GM23338 (cell line): ENCODE measurements around the gene CFAP57. TPM values are rescaled to one million over a fixed set of nuclear protein-coding genes. Genes with fewer than 3 reads are reported as not detected.

Experiments used
- ATAC-seq: fragments of 200-7000 bp; cut with Tn5 transposase; 3 replicates; pipeline ENCODE4 v1.9.1; 2020
- DNase-seq: peaks from one replicate; pipeline ENCODE4 v3.0.0-alpha.2; 2015; ENCODE audit warnings: low spot score
- H2AFZ ChIP-seq: fragments of 200-600 bp; sonication (generic); 2 replicates; pipeline ENCODE4 v1.8.0; 2016; ENCODE audit warnings: antibody characterized with exemption, mild to moderate bottlenecking, moderate library complexity
- H3F3A ChIP-seq: fragments of 200-600 bp; sonication (generic); replicated peaks from 2 replicates; pipeline ENCODE4 v1.8.0; 2017; ENCODE audit warnings: antibody characterized with exemption, mixed run types, low read depth
- H3K27ac ChIP-seq: fragments of 200-600 bp; sonication (generic); 2 replicates; pipeline ENCODE4 v1.6.1; 2016; ENCODE audit warnings: low read depth
- H3K27me3 ChIP-seq: fragments of 200-600 bp; sonication (generic); 2 replicates; pipeline ENCODE4 v1.8.0; 2016; ENCODE audit warnings: mild to moderate bottlenecking, mixed run types, moderate library complexity; ENCODE audit not compliant: insufficient read depth
- H3K36me3 ChIP-seq: fragments of 200-600 bp; sonication (generic); 2 replicates; pipeline ENCODE4 v1.8.0; 2016; ENCODE audit warnings: mild to moderate bottlenecking; ENCODE audit not compliant: insufficient read depth
- H3K4me1 ChIP-seq: fragments of 200-600 bp; sonication (generic); 2 replicates; pipeline ENCODE4 v1.8.0; 2016; ENCODE audit warnings: mild to moderate bottlenecking, moderate library complexity; ENCODE audit not compliant: insufficient read depth
- H3K4me2 ChIP-seq: fragments of 200-600 bp; sonication (generic); 2 replicates; pipeline ENCODE4 v1.7.1; 2017; ENCODE audit warnings: mixed run types
- H3K4me3 ChIP-seq: fragments of 200-600 bp; sonication (generic); 2 replicates; pipeline ENCODE4 v1.6.1; 2016; ENCODE audit warnings: mixed run types
- H3K79me2 ChIP-seq: fragments of 200-600 bp; sonication (generic); replicated peaks from 2 replicates; pipeline ENCODE4 v1.8.0; 2017; ENCODE audit warnings: mild to moderate bottlenecking; ENCODE audit not compliant: insufficient read depth
- H3K9me2 ChIP-seq: fragments of 200-600 bp; sonication (generic); 2 replicates; pipeline ENCODE4 v1.8.0; 2017; ENCODE audit not compliant: insufficient read depth
- H4K20me1 ChIP-seq: fragments of 200-600 bp; sonication (generic); replicated peaks from 2 replicates; pipeline ENCODE4 v1.8.0; 2017; ENCODE audit warnings: mild to moderate bottlenecking; ENCODE audit not compliant: insufficient read depth
- H3K27ac Mint-ChIP-seq: 2 replicates; pipeline ENCODE4 v1.8.0; 2020; ENCODE audit warnings: inconsistent platforms, mild to moderate bottlenecking, moderate library complexity, mixed read lengths
- H3K27me3 Mint-ChIP-seq: 3 replicates; pipeline ENCODE4 v1.8.0; 2022; ENCODE audit warnings: low read depth, mild to moderate bottlenecking, moderate library complexity, mixed read lengths, inconsistent platforms; ENCODE audit not compliant: insufficient read depth, poor library complexity
- H3K36me3 Mint-ChIP-seq: 3 replicates; pipeline ENCODE4 v1.8.0; 2021; ENCODE audit warnings: low read depth, mild to moderate bottlenecking, inconsistent platforms, moderate library complexity, mixed read lengths
- H3K4me1 Mint-ChIP-seq: 3 replicates; pipeline ENCODE4 v1.8.0; 2020; ENCODE audit warnings: mild to moderate bottlenecking, inconsistent platforms, mixed read lengths
- H3K4me3 Mint-ChIP-seq: 3 replicates; pipeline ENCODE4 v1.8.0; 2021; ENCODE audit warnings: moderate library complexity, mild to moderate bottlenecking, inconsistent platforms, mixed read lengths
- H3K9me3 Mint-ChIP-seq: 3 replicates; pipeline ENCODE4 v1.8.0; 2020; ENCODE audit warnings: moderate library complexity, mild to moderate bottlenecking, inconsistent platforms, mixed read lengths
- EZH2 ChIP-seq: fragments of 200-600 bp; sonication (generic); IDR thresholded peaks from one replicate; pipeline ENCODE4 v1.8.0; 2017; ENCODE audit warnings: antibody characterized with exemption, mild to moderate bottlenecking, low read depth; ENCODE audit not compliant: unreplicated experiment
- EZH2phosphoT487 ChIP-seq: fragments of 200-600 bp; sonication (generic); IDR thresholded peaks from one replicate; pipeline ENCODE4 v1.8.1; 2018; ENCODE audit warnings: antibody characterized with exemption; ENCODE audit not compliant: unreplicated experiment
- JUNB ChIP-seq: IDR thresholded peaks from one replicate; pipeline ENCODE4 v1.6.1; 2016; ENCODE audit warnings: antibody characterized with exemption; ENCODE audit not compliant: unreplicated experiment
- NANOG ChIP-seq: IDR thresholded peaks from 2 replicates; pipeline ENCODE4 v1.6.1; 2016; ENCODE audit warnings: antibody characterized with exemption, borderline replicate concordance
- POLR2AphosphoS5 ChIP-seq: IDR thresholded peaks from 2 replicates; pipeline ENCODE4 v1.6.1; 2016; ENCODE audit warnings: antibody characterized with exemption, low read depth
- ZNF114 ChIP-seq: fragments of 250-450 bp; sonication (Bioruptor Pico); IDR thresholded peaks from 2 replicates; pipeline ENCODE4 v1.5.0; 2020; ENCODE audit warnings: mild to moderate bottlenecking, moderate library complexity
- ZNF331 ChIP-seq: fragments of 250-450 bp; sonication (Bioruptor Pico); IDR thresholded peaks from 2 replicates; pipeline ENCODE4 v1.5.0; 2020; ENCODE audit warnings: low read depth, mild to moderate bottlenecking, moderate library complexity
- ZNF462 ChIP-seq: fragments of 250-450 bp; sonication (Bioruptor Pico); IDR thresholded peaks from 2 replicates; pipeline ENCODE4 v1.5.0; 2020; ENCODE audit warnings: mild to moderate bottlenecking, moderate library complexity
- polyA plus RNA-seq: library from polyadenylated mRNA; unstranded; fragments of >200 nt; fragmentation: Nextera tagmentation; extraction: Ambion mirVana; gene quantifications from 2 replicates; pipeline ENCODE4 v1.2.1, GENCODE V29; 2016
- total RNA-seq: library from RNA; depleted of rRNA; stranded (reverse); fragments of >200 nt; shearing (Covaris generic); gene quantifications from 2 replicates; pipeline ENCODE4 v1.2.3, GENCODE V29; 2014
- TF ChIP-seq, protein P1 (sequence below): IDR thresholded peaks from one replicate; pipeline ENCODE4 v1.6.1; 2018; ENCODE audit warnings: antibody characterized with exemption; ENCODE audit not compliant: unreplicated experiment

CFAP57 gene
- total and polyA plus RNA-seq, 2 experiments from 2014 or later: 0.37 to 0.38 TPM

GRCh38 chr1:43286115-43286514 is 114.0 kb downstream of the CFAP57 start:
- H3K27ac ChIP-seq: no peak overlapping the region
- ATAC-seq (peak; percentile 23), DNase-seq (no peak)
- H3K4me2 ChIP-seq: peak overlapping the region; percentile 83
- Mint-ChIP-seq H3K36me3 (peaks cover 7% of the 10 kb centered on the region; the same call in 1 of the 3 replicates), H3K9me3 (no peaks in the 10 kb centered on the region), H3K27me3 (peaks cover 13% of the 10 kb centered on the region), H3K4me1 (peaks cover 27% of the 10 kb centered on the region), H3K27ac (peak overlapping the region; percentile 91), H3K4me3 (peak overlapping the region; percentile 77)
- no peaks in the 10 kb centered on the region for H3F3A ChIP-seq
- peak overlapping the region; percentile 98 for H2AFZ ChIP-seq
- no peaks in the 10 kb centered on the region for H4K20me1 ChIP-seq
- no peaks in the 10 kb centered on the region for H3K79me2 ChIP-seq
- H3K4me3 ChIP-seq: peak overlapping the region; percentile 68
- H3K4me1 ChIP-seq: peaks cover 10% of the 10 kb centered on the region
- no peaks in the 10 kb centered on the region for H3K9me2 ChIP-seq
- no peaks in the 10 kb centered on the region for H3K27me3 ChIP-seq
- TF ChIP-seq, protein P1, sequence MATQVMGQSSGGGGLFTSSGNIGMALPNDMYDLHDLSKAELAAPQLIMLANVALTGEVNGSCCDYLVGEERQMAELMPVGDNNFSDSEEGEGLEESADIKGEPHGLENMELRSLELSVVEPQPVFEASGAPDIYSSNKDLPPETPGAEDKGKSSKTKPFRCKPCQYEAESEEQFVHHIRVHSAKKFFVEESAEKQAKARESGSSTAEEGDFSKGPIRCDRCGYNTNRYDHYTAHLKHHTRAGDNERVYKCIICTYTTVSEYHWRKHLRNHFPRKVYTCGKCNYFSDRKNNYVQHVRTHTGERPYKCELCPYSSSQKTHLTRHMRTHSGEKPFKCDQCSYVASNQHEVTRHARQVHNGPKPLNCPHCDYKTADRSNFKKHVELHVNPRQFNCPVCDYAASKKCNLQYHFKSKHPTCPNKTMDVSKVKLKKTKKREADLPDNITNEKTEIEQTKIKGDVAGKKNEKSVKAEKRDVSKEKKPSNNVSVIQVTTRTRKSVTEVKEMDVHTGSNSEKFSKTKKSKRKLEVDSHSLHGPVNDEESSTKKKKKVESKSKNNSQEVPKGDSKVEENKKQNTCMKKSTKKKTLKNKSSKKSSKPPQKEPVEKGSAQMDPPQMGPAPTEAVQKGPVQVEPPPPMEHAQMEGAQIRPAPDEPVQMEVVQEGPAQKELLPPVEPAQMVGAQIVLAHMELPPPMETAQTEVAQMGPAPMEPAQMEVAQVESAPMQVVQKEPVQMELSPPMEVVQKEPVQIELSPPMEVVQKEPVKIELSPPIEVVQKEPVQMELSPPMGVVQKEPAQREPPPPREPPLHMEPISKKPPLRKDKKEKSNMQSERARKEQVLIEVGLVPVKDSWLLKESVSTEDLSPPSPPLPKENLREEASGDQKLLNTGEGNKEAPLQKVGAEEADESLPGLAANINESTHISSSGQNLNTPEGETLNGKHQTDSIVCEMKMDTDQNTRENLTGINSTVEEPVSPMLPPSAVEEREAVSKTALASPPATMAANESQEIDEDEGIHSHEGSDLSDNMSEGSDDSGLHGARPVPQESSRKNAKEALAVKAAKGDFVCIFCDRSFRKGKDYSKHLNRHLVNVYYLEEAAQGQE: no peak
- TF ChIP-seq ZNF462 (CRISPR knock-in tag) (no peak), JUNB (no peak), POLR2AphosphoS5 (no peak), ZNF114 (no peak), EZH2 (no peak), ZNF331 (CRISPR knock-in tag) (no peak), NANOG (no peak), EZH2phosphoT487 (no peak)
- H3K36me3 ChIP-seq: no peaks in the 10 kb centered on the region
